ENCODE measurements around the gene ALDH4A1.

GRCh38 chr1:18900303-18900841 lies 2.0 kb downstream of the ALDH4A1 start:
- TF ChIP-seq POLR2A (IDR thresholded peaks at IDR 0.05) = no peak
- TF ChIP-seq, protein P1, sequence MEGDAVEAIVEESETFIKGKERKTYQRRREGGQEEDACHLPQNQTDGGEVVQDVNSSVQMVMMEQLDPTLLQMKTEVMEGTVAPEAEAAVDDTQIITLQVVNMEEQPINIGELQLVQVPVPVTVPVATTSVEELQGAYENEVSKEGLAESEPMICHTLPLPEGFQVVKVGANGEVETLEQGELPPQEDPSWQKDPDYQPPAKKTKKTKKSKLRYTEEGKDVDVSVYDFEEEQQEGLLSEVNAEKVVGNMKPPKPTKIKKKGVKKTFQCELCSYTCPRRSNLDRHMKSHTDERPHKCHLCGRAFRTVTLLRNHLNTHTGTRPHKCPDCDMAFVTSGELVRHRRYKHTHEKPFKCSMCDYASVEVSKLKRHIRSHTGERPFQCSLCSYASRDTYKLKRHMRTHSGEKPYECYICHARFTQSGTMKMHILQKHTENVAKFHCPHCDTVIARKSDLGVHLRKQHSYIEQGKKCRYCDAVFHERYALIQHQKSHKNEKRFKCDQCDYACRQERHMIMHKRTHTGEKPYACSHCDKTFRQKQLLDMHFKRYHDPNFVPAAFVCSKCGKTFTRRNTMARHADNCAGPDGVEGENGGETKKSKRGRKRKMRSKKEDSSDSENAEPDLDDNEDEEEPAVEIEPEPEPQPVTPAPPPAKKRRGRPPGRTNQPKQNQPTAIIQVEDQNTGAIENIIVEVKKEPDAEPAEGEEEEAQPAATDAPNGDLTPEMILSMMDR (IDR thresholded peaks at IDR 0.05) = no peak
